Mucosa of descending colon (tissue), 3 donors: ENCODE measurements around the gene CETP. TPM values are rescaled to one million over a fixed set of nuclear protein-coding genes. Genes with fewer than 3 reads are reported as not detected.

Source experiments
- ATAC-seq: fragments of 200-7000 bp; cut with Tn5 transposase; one replicate; pipeline ENCODE4 v1.9.1; 2020; ENCODE audit warnings: mild to moderate bottlenecking, moderate library complexity
- DNase-seq, 3 donors: peaks; one replicate each; pipeline ENCODE4 v3.0.0-alpha.2; 2020
- H3K36me3 ChIP-seq: fragments of 200-600 bp; one replicate; pipeline ENCODE4 v1.8.0; 2021; ENCODE audit warnings: low read depth, mild to moderate bottlenecking
- H3K4me1 ChIP-seq: fragments of 200-600 bp; one replicate; pipeline ENCODE4 v1.8.0; 2021; ENCODE audit warnings: low read depth, mild to moderate bottlenecking
- H3K4me3 ChIP-seq: fragments of 200-600 bp; one replicate; pipeline ENCODE4 v1.8.0; 2021; ENCODE audit warnings: mild to moderate bottlenecking
- H3K9me3 ChIP-seq: fragments of 200-600 bp; one replicate; pipeline ENCODE4 v1.8.0; 2021; ENCODE audit warnings: mild to moderate bottlenecking
- intact Hi-C, 2 donors: fragments of 100-400 bp; cut with DNase I in 1 of 2; cut with micrococcal nuclease in 1 of 2; formaldehyde crosslinking; loops; one replicate each; pipeline versions ENCODE4 v1.11.0 to v1.11.1; 2022; cut with DNase I, micrococcal nuclease
- long read RNA-seq, 2 donors: library from polyadenylated mRNA; unstranded; transcript quantifications; one replicate each; pipeline ENCODE4 v2.0.0, GENCODE V29; 2019 to 2021
- total RNA-seq, 3 donors: library from RNA; stranded (reverse); fragmentation: NEBNext Ultra II Directional in 2 of 3; extraction: Animal tissue kit (Norgen Biotek cat#: 25700) in 2 of 3; gene quantifications; one replicate each; pipeline versions ENCODE4 v1.2.1 to v1.2.4, GENCODE V29; 2021 to 2023
- TF ChIP-seq, protein P1 (sequence below): fragments of 200-600 bp; IDR thresholded peaks from one replicate; pipeline ENCODE4 v1.8.0; 2022; ENCODE audit warnings: antibody characterized with exemption, mild to moderate bottlenecking
- donor health status: DM: no; HTN: no; CAD: no; lungs with moderate emphysema.
- donor health status: DM: no; HTN: no; CAD: no.
- donor health status: DM: no; HTN: yes; CAD: no.

Gene CETP, protein sequence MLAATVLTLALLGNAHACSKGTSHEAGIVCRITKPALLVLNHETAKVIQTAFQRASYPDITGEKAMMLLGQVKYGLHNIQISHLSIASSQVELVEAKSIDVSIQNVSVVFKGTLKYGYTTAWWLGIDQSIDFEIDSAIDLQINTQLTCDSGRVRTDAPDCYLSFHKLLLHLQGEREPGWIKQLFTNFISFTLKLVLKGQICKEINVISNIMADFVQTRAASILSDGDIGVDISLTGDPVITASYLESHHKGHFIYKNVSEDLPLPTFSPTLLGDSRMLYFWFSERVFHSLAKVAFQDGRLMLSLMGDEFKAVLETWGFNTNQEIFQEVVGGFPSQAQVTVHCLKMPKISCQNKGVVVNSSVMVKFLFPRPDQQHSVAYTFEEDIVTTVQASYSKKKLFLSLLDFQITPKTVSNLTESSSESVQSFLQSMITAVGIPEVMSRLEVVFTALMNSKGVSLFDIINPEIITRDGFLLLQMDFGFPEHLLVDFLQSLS
- under 1 TPM in 2 of 3 donors, not detected in 1; 0.22 to 0.35 TPM for total RNA-seq
- long read RNA-seq, donor 1, result 0 reads
- long read RNA-seq, donor 2, partial matches to known transcripts, result 0 of 1 reads
- long read RNA-seq, donor 2, other reads (novel, unspliced or antisense), result 0 of 1 reads

DNA sequence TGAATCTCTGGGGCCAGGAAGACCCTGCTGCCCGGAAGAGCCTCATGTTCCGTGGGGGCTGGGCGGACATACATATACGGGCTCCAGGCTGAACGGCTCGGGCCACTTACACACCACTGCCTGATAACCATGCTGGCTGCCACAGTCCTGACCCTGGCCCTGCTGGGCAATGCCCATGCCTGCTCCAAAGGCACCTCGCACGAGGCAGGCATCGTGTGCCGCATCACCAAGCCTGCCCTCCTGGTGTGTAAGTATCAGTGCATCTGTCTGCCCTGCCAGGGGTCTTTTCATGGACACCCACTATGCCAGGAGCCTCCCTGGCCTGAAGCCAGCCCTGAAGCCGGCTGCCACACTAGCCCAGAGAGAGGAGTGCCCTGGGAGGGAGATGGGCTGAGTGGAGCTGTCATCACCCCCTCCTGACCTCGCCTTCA, at the start of gene CETP:
Gene CETP, plus strand, starts transcription at position 100 of the 431 bp plus-strand sequence. Its CDS starts 30 bp downstream, at position 130.
- Histone ChIP-seq H3K4me1 (peaks cover 4% of the 10 kb centered on the region), H3K4me3 (no peak within 1 kb of the TSS), H3K36me3 (no peaks in the 10 kb centered on the region), H3K9me3 (no peaks in the 10 kb centered on the region)
- DNase-seq (no peak), ATAC-seq (no peak)
- TF ChIP-seq, protein P1, sequence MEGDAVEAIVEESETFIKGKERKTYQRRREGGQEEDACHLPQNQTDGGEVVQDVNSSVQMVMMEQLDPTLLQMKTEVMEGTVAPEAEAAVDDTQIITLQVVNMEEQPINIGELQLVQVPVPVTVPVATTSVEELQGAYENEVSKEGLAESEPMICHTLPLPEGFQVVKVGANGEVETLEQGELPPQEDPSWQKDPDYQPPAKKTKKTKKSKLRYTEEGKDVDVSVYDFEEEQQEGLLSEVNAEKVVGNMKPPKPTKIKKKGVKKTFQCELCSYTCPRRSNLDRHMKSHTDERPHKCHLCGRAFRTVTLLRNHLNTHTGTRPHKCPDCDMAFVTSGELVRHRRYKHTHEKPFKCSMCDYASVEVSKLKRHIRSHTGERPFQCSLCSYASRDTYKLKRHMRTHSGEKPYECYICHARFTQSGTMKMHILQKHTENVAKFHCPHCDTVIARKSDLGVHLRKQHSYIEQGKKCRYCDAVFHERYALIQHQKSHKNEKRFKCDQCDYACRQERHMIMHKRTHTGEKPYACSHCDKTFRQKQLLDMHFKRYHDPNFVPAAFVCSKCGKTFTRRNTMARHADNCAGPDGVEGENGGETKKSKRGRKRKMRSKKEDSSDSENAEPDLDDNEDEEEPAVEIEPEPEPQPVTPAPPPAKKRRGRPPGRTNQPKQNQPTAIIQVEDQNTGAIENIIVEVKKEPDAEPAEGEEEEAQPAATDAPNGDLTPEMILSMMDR, result no peak
- intact Hi-C loops, result no loop called here

DNA sequence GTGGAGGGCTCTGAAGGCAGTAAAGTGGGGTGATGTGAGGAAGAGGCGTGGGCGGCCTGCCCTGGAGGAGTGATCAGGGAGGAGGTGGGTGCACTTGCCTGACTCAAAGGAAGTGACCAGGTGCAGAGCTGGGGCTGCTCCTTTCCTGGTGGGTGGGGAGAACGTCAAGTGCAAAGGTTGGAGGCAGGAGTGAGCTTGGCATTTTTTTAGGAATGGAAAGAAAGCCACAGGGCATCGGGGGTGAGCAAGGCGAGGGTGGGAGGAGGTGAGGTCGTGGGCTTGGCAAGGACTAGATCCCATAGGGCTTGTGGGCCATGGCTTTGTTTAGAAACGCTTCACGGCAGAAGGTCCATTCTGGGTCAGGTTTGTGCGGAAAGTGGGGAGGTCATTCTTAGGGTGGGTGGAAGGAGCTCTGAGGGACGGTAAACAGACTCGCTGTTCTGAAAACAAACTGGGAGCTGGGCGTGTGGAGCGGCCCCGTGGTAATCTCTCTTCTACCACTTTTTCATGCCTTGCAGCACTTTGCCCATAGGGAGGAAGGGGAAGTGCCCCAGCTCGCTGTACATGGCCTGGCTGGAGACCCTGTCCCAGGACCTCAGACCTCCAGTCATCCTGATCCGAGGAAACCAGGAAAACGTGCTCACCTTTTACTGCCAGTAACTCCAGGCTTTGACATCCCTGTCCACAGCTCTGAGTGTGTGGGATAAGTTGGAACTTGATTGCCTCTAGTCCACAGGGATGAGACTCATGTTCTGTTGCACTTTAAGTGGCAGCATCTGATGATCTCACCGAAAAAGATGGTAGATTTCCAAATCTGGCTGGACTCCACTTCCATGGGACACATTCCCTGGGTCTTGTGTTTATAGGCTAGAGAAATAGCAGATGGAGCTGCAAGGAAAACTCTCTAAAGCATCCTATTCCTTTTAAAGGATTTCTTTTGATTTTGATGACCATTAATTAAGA, 48.7 kb upstream of the CETP start:
- DNase-seq (no peak), ATAC-seq (peak; percentile 71)
- intact Hi-C loops, result no loop called here
- no peak overlapping the region for H3K4me3 ChIP-seq
- no peaks in the 10 kb centered on the region for H3K36me3 ChIP-seq
- H3K9me3 ChIP-seq, result no peaks in the 10 kb centered on the region
- TF ChIP-seq, protein P1, result no peak
- H3K4me1 ChIP-seq, result peaks cover 21% of the 10 kb centered on the region

DNA sequence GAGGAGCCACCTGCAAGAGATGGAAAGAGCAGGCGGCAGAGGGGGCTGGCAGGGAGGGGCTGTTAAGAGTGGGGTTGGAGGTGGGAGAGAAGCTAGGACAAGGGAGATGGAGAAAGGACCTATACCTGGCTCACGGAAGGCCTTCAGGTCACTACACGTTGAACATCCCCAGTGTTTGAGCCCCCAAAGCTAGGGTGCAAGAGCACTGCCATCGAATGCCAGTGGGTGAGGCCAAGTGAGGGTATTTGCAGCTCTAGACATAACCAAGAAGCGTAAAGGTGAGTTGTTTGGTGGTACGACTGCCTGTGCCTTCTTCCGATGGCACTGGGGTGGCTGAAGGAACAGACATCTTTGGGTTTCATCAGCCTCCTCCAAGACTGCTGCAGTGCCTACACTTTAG, 46.9 kb upstream of the CETP start:
- Histone ChIP-seq H3K4me3 (no peak overlapping the region), H3K36me3 (no peaks in the 10 kb centered on the region), H3K4me1 (peaks cover 15% of the 10 kb centered on the region), H3K9me3 (no peaks in the 10 kb centered on the region)
- no peak for ATAC-seq
- no peak for DNase-seq
- TF ChIP-seq, protein P1, result no peak
- intact Hi-C loops, result no loop called here

DNA sequence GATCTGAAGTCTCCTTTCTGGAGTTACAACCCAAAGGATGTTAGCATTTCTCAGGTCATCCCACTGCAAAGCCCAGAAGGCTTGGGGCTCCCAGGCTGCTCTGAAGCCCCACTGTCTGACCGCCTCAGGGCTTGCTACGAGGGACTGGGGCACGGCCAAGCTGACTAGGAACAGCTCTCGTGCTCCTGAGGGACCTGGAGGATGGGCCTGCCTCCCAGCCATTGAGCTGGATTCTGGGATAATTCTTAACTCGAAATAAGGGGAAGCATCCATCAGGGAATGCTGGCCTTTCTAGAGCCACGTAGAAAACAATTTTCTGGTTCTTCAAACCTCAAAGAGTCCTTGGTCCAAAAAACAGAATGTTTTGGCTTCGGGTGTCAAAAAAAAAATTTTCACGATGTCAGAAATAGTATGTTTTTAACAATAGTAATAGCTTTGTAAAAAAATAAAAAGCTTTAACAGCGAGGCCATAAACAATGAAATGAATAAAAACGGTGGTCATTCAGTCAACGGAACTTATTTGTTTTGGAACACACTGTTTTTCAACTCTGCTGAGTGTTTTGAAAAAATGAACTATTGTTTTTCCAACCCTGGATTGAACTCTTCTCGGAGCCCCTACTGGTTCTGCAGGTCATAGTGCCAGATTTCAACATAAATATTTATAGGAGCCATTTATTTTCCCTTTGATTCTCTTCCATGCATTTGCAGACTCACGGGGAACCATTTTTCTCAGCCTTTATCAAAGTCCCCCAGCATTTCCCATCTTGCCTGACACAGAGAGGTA, 46.2 kb upstream of the CETP start:
- no peak overlapping the region for H3K4me3 ChIP-seq
- ATAC-seq, result no peak
- TF ChIP-seq, protein P1, result no peak
- H3K4me1 ChIP-seq, result peaks cover 13% of the 10 kb centered on the region
- no peak for DNase-seq
- H3K9me3 ChIP-seq, result no peaks in the 10 kb centered on the region
- intact Hi-C loops, result no loop called here
- no peaks in the 10 kb centered on the region for H3K36me3 ChIP-seq
